CD14-positive monocyte (primary cell): ENCODE results near the gene NEIL1. TPM values are rescaled to one million over a fixed set of nuclear protein-coding genes. Genes with fewer than 3 reads are reported as not detected.
"Not testable (repeated sequence)": the region's sequence is repeated elsewhere in the genome, so short reads cannot be mapped to it uniquely, and the experiment has no call there.

ENCODE experiments used
- DNase-seq, 3 donors: peaks; one replicate each; pipeline ENCODE4 v3.0.0-alpha.2; 2011 to 2022
- H2AFZ ChIP-seq: 2 replicates; pipeline ENCODE4 v1.6.0; 2012; ENCODE audit warnings: mild to moderate bottlenecking, low read depth, low read length, inconsistent platforms; ENCODE audit not compliant: insufficient read depth, poor library complexity, severe bottlenecking
- H3K27ac ChIP-seq, 2 donors: 1 replicate in 1 of 2; 2 replicates in 1 of 2; pipeline ENCODE4 v1.5.1; 2012 to 2013; ENCODE audit warnings: low read length in 2 of 2, control low read depth in 1 of 2, inconsistent platforms in 1 of 2, low read depth in 1 of 2, mild to moderate bottlenecking in 1 of 2
- H3K27me3 ChIP-seq, 2 donors: one replicate each; pipeline versions ENCODE4 v1.6.0 to v1.6.1; 2011 to 2013; ENCODE audit warnings: low read length in 2 of 2; ENCODE audit not compliant: control insufficient read depth in 2 of 2, insufficient read depth in 2 of 2
- H3K36me3 ChIP-seq, 2 donors: replicated peaks in 1 of 2; 1 replicate in 1 of 2; 2 replicates in 1 of 2; pipeline versions ENCODE4 v1.5.1 to v1.6.1; 2012 to 2013; ENCODE audit warnings: low read length in 2 of 2, control low read depth in 1 of 2, inconsistent platforms in 1 of 2, mild to moderate bottlenecking in 1 of 2; ENCODE audit not compliant: insufficient read depth in 2 of 2, control insufficient read depth in 1 of 2
- H3K4me1 ChIP-seq, 2 donors: 1 replicate in 1 of 2; 2 replicates in 1 of 2; pipeline versions ENCODE4 v1.5.1 to v1.6.1; 2012 to 2013; ENCODE audit warnings: low read length in 2 of 2, control low read depth in 1 of 2, inconsistent platforms in 1 of 2, mild to moderate bottlenecking in 1 of 2, moderate library complexity in 1 of 2; ENCODE audit not compliant: insufficient read depth in 2 of 2, control insufficient read depth in 1 of 2
- H3K4me2 ChIP-seq: replicated peaks from 2 replicates; pipeline ENCODE3; 2012; ENCODE audit warnings: low read length, moderate library complexity, mild to moderate bottlenecking; ENCODE audit not compliant: poor library complexity, severe bottlenecking; ENCODE audit errors: extremely low read depth
- H3K4me3 ChIP-seq, 3 experiments: fragments of 200-600 bp in 1 of 3; sonication (generic) in 1 of 3; replicated peaks in 1 of 3; 1 replicate in 2 of 3; 2 replicates in 1 of 3; pipeline ENCODE4 v1.5.1; 2011 to 2013; ENCODE audit warnings: low read length in 3 of 3, mild to moderate bottlenecking in 3 of 3, control low read depth in 2 of 3, low read depth in 2 of 3, inconsistent platforms in 1 of 3, moderate library complexity in 1 of 3
- H3K79me2 ChIP-seq: 2 replicates; pipeline ENCODE4 v1.6.0; 2012; ENCODE audit warnings: mild to moderate bottlenecking, control low read depth, inconsistent platforms, low read length, moderate library complexity; ENCODE audit not compliant: insufficient read depth
- H3K9ac ChIP-seq: 2 replicates; pipeline ENCODE4 v1.6.0; 2017; ENCODE audit warnings: low read length, mild to moderate bottlenecking; ENCODE audit not compliant: insufficient read depth, poor library complexity, severe bottlenecking
- H3K9me3 ChIP-seq, 2 donors: replicated peaks in 1 of 2; 1 replicate in 1 of 2; 2 replicates in 1 of 2; pipeline versions ENCODE4 v1.5.1 to v1.6.1; 2012 to 2013; ENCODE audit warnings: low read length in 2 of 2, control low read depth in 1 of 2; ENCODE audit not compliant: control insufficient read depth in 1 of 2, insufficient read depth in 1 of 2
- H4K20me1 ChIP-seq: 2 replicates; pipeline ENCODE4 v1.6.0; 2012; ENCODE audit warnings: mild to moderate bottlenecking, low read length, control low read depth, moderate library complexity; ENCODE audit not compliant: insufficient read depth
- H3K27ac Mint-ChIP-seq, 7 donors: one replicate each; pipeline ENCODE4 v1.8.0; 2020; ENCODE audit warnings: mild to moderate bottlenecking in 7 of 7, mixed read lengths in 7 of 7, moderate library complexity in 6 of 7, inconsistent platforms in 2 of 7
- H3K27me3 Mint-ChIP-seq, 3 donors: one replicate each; pipeline ENCODE4 v1.8.0; 2021 to 2022; ENCODE audit warnings: low read depth in 3 of 3, mild to moderate bottlenecking in 3 of 3, mixed read lengths in 3 of 3, moderate library complexity in 3 of 3, inconsistent platforms in 1 of 3
- H3K36me3 Mint-ChIP-seq, 2 donors: one replicate each; pipeline ENCODE4 v1.8.0; 2020; ENCODE audit warnings: mixed read lengths in 2 of 2, inconsistent platforms in 1 of 2, mild to moderate bottlenecking in 1 of 2
- H3K4me1 Mint-ChIP-seq: one replicate; pipeline ENCODE4 v1.8.0; 2020; ENCODE audit warnings: mild to moderate bottlenecking, mixed read lengths
- H3K4me3 Mint-ChIP-seq, 2 donors: one replicate each; pipeline ENCODE4 v1.8.0; 2020; ENCODE audit warnings: mild to moderate bottlenecking in 2 of 2, mixed read lengths in 2 of 2, moderate library complexity in 1 of 2
- H3K9me3 Mint-ChIP-seq, 7 donors: one replicate each; pipeline ENCODE4 v1.8.0; 2020 to 2022; ENCODE audit warnings: mixed read lengths in 7 of 7, mild to moderate bottlenecking in 6 of 7, moderate library complexity in 6 of 7, inconsistent platforms in 2 of 7
- WGBS: methylation state at CpG from one replicate; pipeline ENCODE4 v1.1.5; 2013; ENCODE audit warnings: missing lambda C conversion rate; ENCODE audit not compliant: insufficient coverage; 5-methylcytosine and 5-hydroxymethylcytosine counted together
- intact Hi-C, 2 donors: fragments of 100-400 bp; cut with micrococcal nuclease; formaldehyde crosslinking; loops; one replicate each; pipeline versions ENCODE4 v1.15.0 to v1.15.1; 2023
- polyA plus RNA-seq, 3 donors: library from polyadenylated mRNA; depleted of rRNA in 1 of 3; unstranded in 2 of 3; stranded (reverse) in 1 of 3; fragments of 300-500 nt in 2 of 3; fragments of >200 nt in 1 of 3; fragmentation: Illumina TruSeq in 2 of 3; gene quantifications; 1 replicate in 2 of 3; 2 replicates in 1 of 3; pipeline ENCODE4 v1.2.3, GENCODE V29; 2012 to 2021
- TF ChIP-seq, protein P1 (sequence below): fragments of 200-600 bp; IDR thresholded peaks from one replicate; pipeline ENCODE4 v1.8.0; 2022; ENCODE audit warnings: antibody characterized with exemption, mild to moderate bottlenecking

Gene NEIL1
- polyA plus RNA-seq, 3 donors: 0.52 to 6.7 (median 0.53) TPM

- Histone ChIP-seq H2AFZ (no peak overlapping the region), H3K79me2 (no peaks in the 10 kb centered on the region), H4K20me1 (no peaks in the 10 kb centered on the region), H3K36me3 (no peaks in the 10 kb centered on the region), H3K4me1 (no peaks in the 10 kb centered on the region), H3K4me2 (no peak overlapping the region), H3K27ac (no peak overlapping the region), H3K4me3 (no peak overlapping the region), H3K9me3 (no peaks in the 10 kb centered on the region), H3K9ac (no peak overlapping the region), H3K27me3 (no peaks in the 10 kb centered on the region)
- intact Hi-C loops: no loop called here
- 90% methylated on average over 8 of the region's 13 CpGs for WGBS
- Mint-ChIP-seq H3K27ac (no peak overlapping the region), H3K27me3 (peaks cover 3 to 10% (median 5%) of the 10 kb centered on the region in 3 donors), H3K4me3 (no peak overlapping the region), H3K9me3 (peaks cover 0 to 2% (median 0%) of the 10 kb centered on the region in 7 donors), H3K4me1 (no peaks in the 10 kb centered on the region), H3K36me3 (no peaks in the 10 kb centered on the region)
- TF ChIP-seq, protein P1, sequence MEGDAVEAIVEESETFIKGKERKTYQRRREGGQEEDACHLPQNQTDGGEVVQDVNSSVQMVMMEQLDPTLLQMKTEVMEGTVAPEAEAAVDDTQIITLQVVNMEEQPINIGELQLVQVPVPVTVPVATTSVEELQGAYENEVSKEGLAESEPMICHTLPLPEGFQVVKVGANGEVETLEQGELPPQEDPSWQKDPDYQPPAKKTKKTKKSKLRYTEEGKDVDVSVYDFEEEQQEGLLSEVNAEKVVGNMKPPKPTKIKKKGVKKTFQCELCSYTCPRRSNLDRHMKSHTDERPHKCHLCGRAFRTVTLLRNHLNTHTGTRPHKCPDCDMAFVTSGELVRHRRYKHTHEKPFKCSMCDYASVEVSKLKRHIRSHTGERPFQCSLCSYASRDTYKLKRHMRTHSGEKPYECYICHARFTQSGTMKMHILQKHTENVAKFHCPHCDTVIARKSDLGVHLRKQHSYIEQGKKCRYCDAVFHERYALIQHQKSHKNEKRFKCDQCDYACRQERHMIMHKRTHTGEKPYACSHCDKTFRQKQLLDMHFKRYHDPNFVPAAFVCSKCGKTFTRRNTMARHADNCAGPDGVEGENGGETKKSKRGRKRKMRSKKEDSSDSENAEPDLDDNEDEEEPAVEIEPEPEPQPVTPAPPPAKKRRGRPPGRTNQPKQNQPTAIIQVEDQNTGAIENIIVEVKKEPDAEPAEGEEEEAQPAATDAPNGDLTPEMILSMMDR: no peak
- DNase-seq: no peak
Measured at GRCh38 chr15:75313116-75313845, 33.6 kb upstream of the NEIL1 start.

DNA sequence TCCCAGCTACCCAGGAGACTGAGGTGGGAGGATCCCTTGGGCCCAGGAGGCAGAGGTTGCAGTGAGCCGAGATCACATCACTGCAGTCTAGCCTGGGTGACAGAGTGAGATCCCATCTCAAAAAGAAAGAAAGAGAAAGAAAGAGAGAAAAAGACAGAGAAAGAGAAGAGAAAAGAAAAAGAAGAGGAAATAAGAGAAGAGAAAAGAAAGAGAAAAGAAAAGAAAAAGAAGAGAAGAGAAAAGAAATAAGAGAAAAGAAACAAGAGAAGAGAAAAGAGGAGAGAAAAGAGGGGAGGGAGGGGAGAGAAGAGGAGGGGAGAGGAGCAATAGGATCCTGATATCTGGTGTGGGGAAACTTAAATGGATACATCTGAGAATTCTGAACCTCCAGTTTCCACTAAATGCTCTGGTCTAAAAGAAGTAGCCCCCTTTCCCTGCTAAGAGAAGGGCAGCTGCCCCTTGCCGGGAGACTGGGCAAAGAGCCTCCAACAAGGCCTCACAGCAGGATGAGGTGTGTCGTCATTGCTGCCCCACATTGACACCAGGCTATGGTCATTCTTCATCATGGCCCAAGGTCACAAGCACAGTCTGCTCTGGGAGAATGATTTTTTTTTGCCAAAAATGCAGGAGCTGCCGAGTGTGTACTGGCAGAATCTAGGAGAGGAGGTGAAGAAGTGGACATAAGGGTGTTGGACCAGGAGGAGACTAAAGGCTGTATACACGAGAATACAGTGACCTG is 32.1 kb upstream of the NEIL1 start:
- H3K4me3 Mint-ChIP-seq: no peak overlapping the region
- Histone ChIP-seq H2AFZ (no peak overlapping the region), H3K9me3 (no peaks in the 10 kb centered on the region), H3K27ac (no peak overlapping the region), H3K36me3 (no peaks in the 10 kb centered on the region), H3K9ac (no peak overlapping the region), H3K27me3 (no peaks in the 10 kb centered on the region), H3K4me1 (no peaks in the 10 kb centered on the region), H3K79me2 (no peaks in the 10 kb centered on the region), H3K4me3 (no peak overlapping the region), H4K20me1 (no peaks in the 10 kb centered on the region), H3K4me2 (no peak overlapping the region)
- peaks cover 3 to 5% (median 5%) of the 10 kb centered on the region in 3 donors for H3K27me3 Mint-ChIP-seq
- WGBS: 87% methylated on average over 4 of the region's 5 CpGs
- H3K27ac Mint-ChIP-seq: peak overlapping the region in 1 of 7 donors; percentile 72
- no peak for DNase-seq
- TF ChIP-seq, protein P1: peak; percentile 21
- peaks cover 0 to 2% (median 0%) of the 10 kb centered on the region in 7 donors for H3K9me3 Mint-ChIP-seq
- H3K36me3 Mint-ChIP-seq: no peaks in the 10 kb centered on the region
- no peaks in the 10 kb centered on the region for H3K4me1 Mint-ChIP-seq
- intact Hi-C loops: no loop called here

DNA sequence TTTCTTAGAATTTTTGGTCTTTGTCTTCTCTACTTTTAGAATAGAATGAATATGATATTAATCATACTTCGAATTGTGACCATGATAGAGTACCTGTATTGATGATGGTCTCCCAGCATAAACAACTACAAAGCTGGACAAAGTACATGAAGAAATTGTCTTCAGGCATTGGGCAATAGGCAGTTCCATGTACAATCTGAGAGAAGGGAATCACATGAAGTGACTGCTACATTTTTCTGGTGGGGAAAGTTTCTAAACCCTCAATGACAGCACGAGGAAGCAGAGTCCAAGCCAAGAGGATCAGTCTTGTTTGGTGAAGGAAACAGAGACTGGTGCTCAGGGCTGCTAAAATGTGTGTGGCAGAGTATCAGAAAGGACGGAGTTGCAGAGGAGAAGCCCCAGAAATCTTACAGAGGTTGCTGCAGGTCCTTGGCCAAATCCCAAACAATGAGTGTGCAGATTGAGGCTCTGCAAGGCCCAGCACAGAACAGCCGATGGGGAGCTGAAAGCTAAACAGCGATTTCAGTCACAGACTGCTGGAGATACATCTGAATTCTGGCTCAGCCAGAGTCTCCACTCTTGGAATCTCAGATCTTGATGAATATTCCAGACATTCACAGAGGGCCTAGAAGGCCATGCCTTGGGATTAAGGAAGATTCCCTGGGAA is 27.5 kb upstream of the NEIL1 start:
- H3K36me3 ChIP-seq, H3K4me1 Mint-ChIP-seq, DNase-seq, H3K9me3 Mint-ChIP-seq, H3K4me1 ChIP-seq, H3K27me3 ChIP-seq, H3K79me2 ChIP-seq, H3K36me3 Mint-ChIP-seq, H3K4me2 ChIP-seq, H3K4me3 Mint-ChIP-seq, H3K27ac ChIP-seq, intact Hi-C loops, H3K4me3 ChIP-seq, H3K9ac ChIP-seq, H3K9me3 ChIP-seq, H3K27ac Mint-ChIP-seq, H2AFZ ChIP-seq, H4K20me1 ChIP-seq: not testable (repeated sequence)
- 78% methylated on average over 4 of the region's 5 CpGs for WGBS
- peaks cover 1 to 12% (median 4%) of the 10 kb centered on the region in 3 donors for H3K27me3 Mint-ChIP-seq
